Activated naive CD4-positive, alpha-beta T cell treated with anti-CD3 and anti-CD28 coated beads, Interleukin-2, amount 50 U/mL, for 72 hours (primary cell): Measurements from ENCODE around the gene ST8SIA2. TPM values are rescaled to one million over a fixed set of nuclear protein-coding genes. Genes with fewer than 3 reads are reported as not detected.

ENCODE experiments used
- ATAC-seq, 2 donors: fragments of 150-1000 bp; cut with Tn5 transposase; 2 replicates each; pipeline ENCODE4 v1.10.0; 2021; ENCODE audit warnings: mild to moderate bottlenecking in 2 of 2, moderate library complexity in 2 of 2
- DNase-seq, 2 donors: peaks; one replicate each; pipeline ENCODE4 v3.0.0; 2021 to 2022; ENCODE audit warnings: low spot score in 2 of 2
- H3K27ac Mint-ChIP-seq, 2 donors: one replicate each; pipeline ENCODE4 v1.8.0; 2022; ENCODE audit warnings: mild to moderate bottlenecking in 2 of 2, mixed read lengths in 2 of 2
- H3K36me3 Mint-ChIP-seq, 2 donors: one replicate each; pipeline ENCODE4 v1.8.0; 2022; ENCODE audit warnings: mixed read lengths in 2 of 2
- H3K9me3 Mint-ChIP-seq, 2 donors: one replicate each; pipeline ENCODE4 v1.8.0; 2022; ENCODE audit warnings: mixed read lengths in 2 of 2
- total RNA-seq, 2 donors: library from RNA; stranded (reverse); gene quantifications; one replicate each; pipeline ENCODE4 v1.2.3, GENCODE V29; 2022

ST8SIA2 gene
- total RNA-seq, 2 donors from 2014 or later, result not detected

GRCh38 chr15:92495446-92495845 lies 101.8 kb downstream of the ST8SIA2 start:
- Mint-ChIP-seq H3K9me3 (peaks cover 0 to 6% of the 10 kb centered on the region in 2 donors), H3K27ac (no peak overlapping the region), H3K36me3 (no peaks in the 10 kb centered on the region)
- ATAC-seq (no peak), DNase-seq (no peak)

DNA sequence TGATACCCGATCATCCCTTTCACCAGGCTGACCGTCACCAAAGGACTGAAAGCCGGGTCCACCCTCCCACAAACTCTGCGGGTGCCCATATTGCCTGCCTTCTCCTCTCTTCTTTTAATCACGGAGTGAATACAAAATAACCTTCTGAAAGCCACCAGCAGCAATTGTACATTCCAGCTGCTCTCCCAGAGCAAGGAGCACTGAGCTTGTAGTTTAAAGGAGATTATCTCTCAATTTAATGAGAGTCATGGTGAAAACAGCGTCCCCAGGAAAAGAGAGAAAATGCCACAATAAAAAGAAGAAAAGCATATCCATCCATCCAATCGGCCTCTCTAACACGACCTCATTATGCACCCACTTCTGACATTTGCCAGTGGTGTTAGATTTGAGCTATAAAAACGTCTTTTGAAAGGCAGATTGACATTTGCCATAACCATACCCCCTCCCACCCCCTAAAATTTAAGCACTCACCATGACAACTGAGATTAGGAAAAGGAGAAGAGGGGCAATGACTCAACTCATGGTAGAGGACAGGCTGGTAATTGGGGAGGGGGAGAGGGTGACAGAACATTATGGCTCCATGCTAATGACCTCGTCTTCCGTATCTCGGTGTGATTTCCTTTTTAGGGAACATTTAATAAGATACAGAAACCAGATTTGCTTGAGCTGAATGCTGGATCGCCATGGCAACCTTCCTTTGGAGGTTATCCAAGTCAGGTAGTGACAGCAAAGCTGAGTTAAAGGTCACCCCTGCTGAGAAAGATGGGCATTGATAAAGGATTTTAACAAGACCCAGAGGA lies 106.2 kb downstream of the ST8SIA2 start:
- Mint-ChIP-seq H3K27ac (no peak overlapping the region), H3K9me3 (no peaks in the 10 kb centered on the region), H3K36me3 (no peaks in the 10 kb centered on the region)
- DNase-seq, result no peak
- ATAC-seq, result no peak

- no peak for DNase-seq
- Mint-ChIP-seq H3K36me3 (no peaks in the 10 kb centered on the region), H3K9me3 (peaks cover 5 to 7% of the 10 kb centered on the region in 2 donors), H3K27ac (no peak overlapping the region)
- ATAC-seq, result no peak
Measured at GRCh38 chr15:92502336-92502735, 108.7 kb downstream of the ST8SIA2 start.

DNA sequence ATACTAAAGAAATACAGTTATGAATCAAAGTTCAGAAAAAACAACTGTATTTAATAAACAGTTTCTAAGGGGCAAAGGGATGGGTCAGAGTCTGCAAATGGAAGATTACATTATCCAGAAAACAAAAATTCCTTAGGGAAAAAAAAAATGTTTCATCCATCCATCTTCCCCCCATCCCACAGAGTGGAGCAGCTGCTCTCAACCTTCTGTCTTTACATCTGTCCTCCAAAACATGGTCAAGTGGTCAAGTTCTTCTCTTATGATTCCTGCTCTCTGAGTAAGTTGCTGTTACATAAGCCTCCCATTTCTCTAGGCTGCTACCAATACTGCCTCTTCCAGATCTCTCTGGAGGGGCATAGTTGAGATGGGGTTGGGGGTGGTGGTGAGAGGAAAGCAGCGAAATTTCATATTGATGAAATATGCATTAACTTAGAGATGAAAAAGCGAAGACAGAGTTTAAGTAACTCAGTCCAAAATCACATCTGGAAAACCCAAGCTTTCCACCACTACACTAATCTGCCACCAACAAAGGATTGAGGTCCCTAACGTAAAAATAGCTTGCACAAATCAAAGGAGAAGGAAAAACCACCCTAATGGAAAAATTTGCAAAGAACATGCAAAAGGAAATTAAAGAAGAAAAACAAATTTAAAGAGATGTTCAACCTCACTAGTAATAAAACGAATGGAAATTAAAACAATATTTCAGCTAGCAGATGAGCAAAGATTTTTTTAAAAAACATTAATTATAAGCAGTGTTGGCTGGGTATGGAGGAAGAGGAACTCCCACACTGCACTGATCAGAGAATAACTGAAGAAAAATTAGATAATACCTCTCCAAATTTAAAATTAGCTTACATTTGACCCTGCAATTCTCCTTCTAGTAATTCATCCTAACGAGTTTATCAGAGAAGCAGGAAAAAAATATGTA lies 109.5 kb downstream of the ST8SIA2 start:
- Mint-ChIP-seq H3K9me3 (peaks cover 5 to 7% of the 10 kb centered on the region in 2 donors), H3K27ac (no peak overlapping the region), H3K36me3 (no peaks in the 10 kb centered on the region)
- ATAC-seq, result no peak
- DNase-seq, result no peak

GRCh38 chr15:92503889-92504288 lies 110.2 kb downstream of the ST8SIA2 start:
- H3K27ac Mint-ChIP-seq, result no peak overlapping the region
- ATAC-seq, result no peak
- H3K36me3 Mint-ChIP-seq, result no peaks in the 10 kb centered on the region

DNA sequence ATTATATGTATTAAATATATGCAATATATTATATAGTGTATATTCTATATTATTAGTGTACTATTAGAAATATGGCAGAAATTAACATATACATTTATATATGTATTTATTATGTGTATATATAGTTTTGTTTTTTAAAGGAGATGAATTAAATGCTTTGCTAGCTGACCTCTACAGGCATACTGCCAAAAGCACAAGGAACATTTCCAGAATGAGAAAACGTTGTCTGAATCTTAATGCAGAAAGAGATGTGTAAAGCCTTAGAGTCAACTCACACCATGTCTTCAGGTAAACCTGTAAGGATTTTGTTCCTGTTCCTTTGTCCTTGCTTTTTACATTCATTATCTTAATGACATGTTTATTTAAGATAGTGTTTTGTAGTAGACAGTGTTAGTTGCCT lies 111.9 kb downstream of the ST8SIA2 start:
- H3K9me3 Mint-ChIP-seq, result peaks cover 5 to 7% of the 10 kb centered on the region in 2 donors
- H3K27ac Mint-ChIP-seq, result no peak overlapping the region
- ATAC-seq, result no peak
- DNase-seq, result no peak
- no peaks in the 10 kb centered on the region for H3K36me3 Mint-ChIP-seq

More at GRCh38 chr15:92503889-92504288, 110.2 kb downstream of the ST8SIA2 start:
- peaks cover 5 to 7% of the 10 kb centered on the region in 2 donors for H3K9me3 Mint-ChIP-seq
- no peak for DNase-seq

GRCh38 chr15:92506506-92506905 lies 112.8 kb downstream of the ST8SIA2 start:
- Mint-ChIP-seq H3K27ac (no peak overlapping the region), H3K9me3 (peaks cover 5 to 7% of the 10 kb centered on the region in 2 donors), H3K36me3 (no peaks in the 10 kb centered on the region)
- DNase-seq (no peak), ATAC-seq (no peak)

DNA sequence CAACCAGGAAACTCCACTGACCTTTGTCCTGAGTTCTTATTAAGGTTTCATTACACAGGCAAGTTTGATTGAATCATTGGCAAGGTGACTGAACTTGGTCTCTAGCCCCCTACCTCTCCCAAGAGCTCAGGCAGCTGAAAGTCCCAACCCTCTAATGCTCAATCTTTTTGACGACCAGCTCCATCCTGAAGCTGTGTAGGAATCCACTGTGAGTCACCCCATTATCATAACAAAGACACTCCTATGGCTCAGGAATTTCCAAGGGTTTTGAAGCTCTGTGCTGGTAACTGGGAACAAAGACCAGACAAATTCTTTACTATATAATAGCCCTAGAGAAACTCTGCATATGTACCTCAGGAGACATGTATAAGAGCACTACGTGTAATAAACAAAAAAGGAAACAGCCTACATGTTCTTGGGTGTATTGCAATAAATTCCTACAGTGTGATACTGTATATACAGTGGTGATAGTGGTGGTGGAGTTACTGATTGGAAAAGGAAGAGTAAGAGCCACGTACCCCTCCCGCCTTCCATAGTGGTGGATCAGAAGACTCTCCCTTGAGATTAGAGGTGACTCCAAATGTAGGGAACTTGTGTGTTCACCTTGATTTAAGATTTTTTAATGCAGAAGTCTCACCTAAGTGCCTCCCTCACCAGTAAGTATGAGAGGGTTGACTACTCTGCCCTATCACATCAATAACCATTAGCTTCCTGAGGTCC lies 116.6 kb downstream of the ST8SIA2 start:
- Mint-ChIP-seq H3K36me3 (no peaks in the 10 kb centered on the region), H3K9me3 (peaks cover 5 to 7% of the 10 kb centered on the region in 2 donors), H3K27ac (no peak overlapping the region)
- ATAC-seq (no peak), DNase-seq (no peak)
